ENCODE data around the gene IFNA5.

Gene IFNA5

DNA sequence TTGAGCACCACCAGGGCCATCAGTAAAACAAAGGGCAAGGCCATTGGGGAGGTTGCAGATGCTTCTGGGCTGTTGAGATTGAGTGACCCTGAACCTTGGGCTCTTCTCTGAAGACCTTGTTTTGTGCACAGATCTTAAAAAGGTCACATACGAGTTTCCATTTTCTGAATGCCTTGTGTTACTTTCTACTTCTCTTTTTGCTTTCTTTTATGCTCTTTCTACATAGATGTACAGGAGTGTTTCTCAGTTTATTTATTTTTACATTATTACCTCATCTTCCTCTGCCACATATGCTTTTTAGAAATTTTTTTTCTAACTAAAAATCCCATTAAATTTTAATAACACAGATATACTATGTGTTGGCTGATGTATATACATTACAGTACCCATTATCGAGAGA is at the start of gene IFNA5:
IFNA5 (minus strand) TSS at position 101 of the 400 bp plus-strand sequence; CDS start at position 44, 57 bp downstream.
- no peak for DNase-seq

DNA sequence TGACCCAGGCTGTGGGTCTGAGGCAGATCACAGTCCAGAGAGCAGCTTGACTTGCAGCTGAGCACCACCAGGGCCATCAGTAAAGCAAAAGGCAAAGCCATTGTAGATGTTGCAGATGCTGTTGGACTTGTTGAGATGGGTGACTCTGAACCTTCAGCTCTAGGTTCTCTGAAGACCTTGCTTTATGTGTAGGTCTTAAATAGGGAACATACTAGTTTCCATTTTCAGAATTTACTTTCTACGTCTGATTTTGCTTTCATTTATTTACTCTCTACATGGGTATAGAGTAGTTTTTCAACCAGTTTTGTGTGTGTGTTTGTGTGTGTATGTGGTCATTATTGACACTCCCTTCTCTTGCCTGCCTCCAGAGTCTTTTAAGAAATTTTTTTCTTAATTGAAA is 45.7 kb upstream of the IFNA5 start, which contains the start of gene IFNA6:
IFNA6 (minus strand) TSS at position 101 of the 400 bp plus-strand sequence; CDS start at position 101, 0 bp downstream.
- no peak for DNase-seq

DNA sequence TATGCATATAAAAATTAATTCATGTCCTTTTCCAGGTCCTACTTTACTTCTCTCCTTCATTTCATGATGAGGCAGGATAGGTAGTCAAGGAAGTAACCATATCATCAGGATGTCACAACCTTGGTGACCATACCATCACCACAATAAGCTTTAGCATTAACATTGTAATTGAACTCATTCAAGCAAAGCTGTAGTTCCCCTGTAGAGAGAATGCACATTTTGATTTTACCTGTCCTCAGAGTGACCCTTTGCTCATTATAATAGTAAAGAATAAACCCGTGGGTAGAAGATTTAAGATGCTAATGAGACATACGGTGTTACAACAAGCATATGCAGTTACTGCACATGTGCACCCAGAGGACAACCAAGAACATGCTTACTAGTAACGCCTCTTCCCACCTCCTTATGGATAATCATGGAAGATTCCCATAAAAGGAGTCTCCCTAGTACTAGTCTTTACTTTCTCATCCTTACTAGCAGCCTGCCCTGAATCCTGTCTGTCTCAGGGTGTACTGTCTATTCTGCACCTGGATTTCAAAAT is 43.4 kb upstream of the IFNA5 start:
- no peak for DNase-seq

DNA sequence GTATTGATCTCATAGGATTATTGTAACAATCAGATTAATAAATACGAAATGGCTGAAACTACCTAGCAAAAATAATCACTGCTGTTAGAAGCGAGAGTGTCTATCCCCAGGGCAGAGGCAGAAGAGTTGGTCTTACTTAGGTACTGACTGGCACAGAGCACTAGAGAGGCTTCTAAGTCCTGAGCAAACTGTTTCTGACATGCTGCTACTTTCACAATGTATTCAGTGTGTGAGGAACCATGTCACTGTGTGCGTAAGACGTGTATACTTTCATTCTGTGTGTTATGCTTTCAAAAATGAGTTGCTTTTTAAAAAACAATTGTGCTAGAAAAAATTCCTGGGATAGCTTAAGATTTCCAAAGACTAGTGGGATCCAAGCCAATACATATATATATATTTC is 35.6 kb upstream of the IFNA5 start:
- no peak for DNase-seq

DNA sequence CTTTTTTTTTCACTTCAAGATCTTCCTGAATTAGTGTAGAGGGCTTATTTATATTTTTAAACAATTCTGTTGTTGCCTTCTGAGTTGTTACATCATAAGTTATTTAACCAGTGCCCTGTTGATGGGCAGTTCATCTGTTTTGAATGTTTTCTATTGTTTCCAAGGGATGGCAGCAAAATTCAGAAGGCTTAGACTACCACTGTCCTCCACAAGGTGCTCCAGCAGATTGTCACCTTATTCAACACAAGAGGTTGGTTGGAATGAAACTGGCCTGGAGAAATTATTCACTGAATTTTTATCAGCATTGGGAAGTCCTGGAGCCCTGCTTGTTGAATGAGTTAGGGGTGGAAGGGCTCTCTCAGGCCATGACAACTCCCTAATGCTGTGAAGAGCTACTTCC is 31.3 kb upstream of the IFNA5 start:
- DNase-seq: no peak

DNA sequence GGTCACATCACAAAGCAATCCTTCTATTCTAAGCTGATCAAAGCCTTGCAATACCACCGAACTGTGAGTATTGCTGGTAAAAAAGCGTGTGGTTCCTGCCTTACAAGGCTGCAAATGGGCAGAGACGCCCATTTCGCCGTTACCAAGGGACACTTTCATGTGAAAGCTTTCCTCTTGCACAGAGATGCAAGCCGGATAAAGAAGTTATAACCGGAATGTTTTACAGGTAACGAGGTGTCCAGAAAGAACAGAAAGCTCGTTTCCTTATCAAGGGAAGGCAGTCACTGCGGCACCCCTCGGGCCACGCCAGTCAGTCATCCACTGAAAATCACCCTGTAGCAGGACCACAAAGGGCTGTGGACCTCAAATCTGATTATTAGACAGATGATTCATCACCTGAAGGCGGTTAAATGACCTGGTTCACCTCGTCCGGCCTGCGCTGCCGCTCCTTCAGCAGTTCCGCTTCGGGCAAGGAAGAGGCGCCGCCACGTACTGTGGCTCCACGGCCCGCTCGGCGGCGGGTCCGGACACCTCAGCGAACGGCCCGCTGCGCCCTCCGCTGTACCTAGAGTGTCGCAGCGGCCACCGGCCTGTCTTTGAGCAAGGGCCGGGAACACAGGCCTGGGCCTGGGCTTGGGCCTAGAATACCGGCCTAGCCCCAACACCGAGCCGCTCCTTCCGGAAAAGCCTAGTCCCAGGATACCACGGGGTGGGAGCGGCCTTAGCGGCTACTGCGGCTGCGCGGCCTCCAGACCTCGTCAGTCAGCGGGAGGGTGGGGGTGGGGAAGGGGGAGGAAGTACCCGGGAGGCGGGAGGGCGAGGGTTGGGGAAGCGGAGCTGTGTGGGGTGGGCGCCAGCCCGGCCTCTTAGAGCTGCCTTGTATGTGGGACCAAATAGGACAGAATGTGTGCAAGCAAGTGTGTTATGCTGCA is 29.9 kb upstream of the IFNA5 start, which contains the start of gene KLHL9:
KLHL9 (minus strand) TSS at position 704 of the 932 bp plus-strand sequence; CDS start at position 159, 545 bp downstream.
- peak; percentile 97 for DNase-seq

DNA sequence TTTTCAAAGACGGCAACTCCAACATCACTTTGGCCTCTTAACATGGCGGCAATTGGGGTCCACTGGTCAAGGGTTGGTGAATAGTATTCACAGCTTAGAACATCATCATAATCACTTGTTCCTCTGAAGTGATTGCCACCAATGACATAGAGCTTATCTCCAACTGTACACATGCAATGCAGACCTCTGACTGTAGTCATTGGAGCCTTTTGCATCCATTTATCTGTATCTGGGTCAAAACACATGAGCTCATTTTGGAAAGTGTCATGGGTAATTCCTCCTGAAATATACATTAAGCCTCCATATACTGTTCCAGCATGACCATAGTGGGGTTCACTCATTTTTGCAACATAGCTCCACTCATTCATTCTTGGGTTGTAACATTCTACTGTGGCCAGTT is 28.1 kb upstream of the IFNA5 start:
- DNase-seq: no peak

DNA sequence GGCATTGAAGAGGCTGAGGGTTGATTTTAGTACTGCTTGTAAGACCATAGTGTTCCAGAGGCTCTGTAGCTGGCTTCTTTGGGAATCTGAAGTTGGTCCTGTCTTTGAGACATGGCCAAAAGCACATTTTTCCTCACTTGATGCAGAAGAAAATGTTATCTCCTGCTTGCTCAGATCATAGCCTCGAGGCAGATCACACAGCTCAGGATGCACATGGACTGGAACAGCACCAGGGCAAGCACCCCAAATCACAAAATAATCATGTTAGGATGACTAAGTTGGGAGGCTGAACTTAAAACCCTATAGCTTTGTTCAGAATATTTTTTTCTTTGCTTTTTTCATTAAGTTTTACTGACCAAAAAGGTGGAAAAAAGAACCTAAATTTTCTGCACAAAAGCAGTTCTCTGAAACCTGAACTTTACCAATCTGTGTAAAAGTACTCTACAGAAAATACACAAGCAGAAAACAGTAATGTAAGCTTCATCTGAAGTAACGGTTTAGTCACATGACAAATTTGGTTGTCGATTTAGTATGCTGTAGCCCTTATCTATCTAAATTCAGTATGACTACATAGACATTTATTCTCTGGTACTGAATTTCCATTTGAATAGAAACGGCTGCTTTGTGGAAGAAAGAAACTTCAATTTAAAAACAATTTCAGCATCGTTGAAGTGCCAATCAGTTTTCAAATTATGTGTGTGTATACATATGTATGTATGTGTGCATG is 26.7 kb upstream of the IFNA5 start:
- DNase-seq: no peak

DNA sequence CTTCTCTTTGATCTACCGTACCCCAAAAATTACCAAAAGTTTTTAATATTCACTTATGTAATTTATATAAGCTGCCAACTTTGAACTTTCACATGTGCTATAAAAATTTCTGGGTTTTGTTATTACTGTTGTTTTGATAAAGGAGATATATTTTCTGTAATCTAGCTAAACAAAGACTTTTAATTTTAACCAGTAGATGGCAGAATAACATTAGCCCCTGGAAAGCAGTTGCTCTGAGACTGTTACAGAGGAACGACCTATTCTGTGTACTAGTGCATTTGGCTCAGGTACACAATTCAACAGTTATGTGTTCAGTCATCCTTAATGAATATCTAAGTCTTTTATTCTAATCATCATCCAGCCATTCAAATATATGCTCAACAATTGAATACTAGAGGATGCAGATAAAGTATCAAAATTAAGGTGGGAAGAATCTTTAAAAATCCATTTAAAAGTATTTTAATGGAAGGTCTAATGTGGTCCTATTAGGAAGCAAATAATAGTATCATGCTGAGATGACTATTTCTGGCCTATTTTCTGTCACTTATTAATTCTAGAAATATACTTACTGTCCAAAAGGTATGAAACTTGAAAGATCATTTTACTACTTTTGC is 21.5 kb upstream of the IFNA5 start:
- DNase-seq: peak; percentile 67

DNA sequence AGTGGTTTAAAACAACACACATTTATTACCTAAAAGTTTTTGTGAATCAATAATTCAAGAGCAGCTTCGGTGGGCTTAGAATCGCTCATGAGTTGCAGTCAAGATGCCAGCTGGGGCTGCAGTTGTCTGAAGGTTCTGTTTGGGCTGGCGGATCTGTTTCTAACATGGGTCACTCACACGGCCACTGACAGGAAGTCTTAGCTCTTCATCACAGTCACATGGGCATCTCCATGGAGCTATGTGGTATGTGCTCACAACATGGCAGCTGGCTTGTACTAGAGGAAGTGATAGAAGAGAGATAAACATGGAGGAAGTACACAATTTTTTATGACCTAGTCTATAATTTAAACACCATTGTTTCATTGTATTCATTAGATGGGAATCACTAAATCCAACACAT is 18.9 kb upstream of the IFNA5 start:
- DNase-seq: no peak

DNA sequence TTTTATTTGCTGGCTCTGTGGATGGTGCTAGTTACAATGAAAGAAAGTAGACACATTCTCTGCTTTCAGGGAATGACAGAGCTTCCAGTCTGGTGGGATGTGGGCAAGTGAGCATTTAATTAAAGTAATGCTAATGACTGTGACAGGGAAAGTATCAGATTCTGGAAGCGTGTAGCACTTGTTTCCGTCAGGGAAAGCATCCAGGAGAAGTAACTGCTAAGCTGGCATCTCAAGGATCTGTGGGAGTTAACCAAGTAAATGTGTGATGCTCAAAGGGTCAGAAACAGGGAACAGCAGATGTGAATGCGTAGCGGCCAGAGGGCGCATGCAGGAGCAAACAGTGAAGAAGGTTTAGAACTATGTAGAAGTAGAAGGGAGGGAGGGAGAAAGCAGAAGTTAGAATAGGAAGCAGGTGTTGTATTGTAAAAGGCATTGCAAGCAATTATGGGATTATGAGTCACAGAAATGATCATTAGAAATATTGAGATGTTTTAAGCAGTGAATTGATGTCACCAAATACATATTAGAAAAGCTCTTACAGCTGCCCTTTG is 17.9 kb upstream of the IFNA5 start:
- DNase-seq: no peak

DNA sequence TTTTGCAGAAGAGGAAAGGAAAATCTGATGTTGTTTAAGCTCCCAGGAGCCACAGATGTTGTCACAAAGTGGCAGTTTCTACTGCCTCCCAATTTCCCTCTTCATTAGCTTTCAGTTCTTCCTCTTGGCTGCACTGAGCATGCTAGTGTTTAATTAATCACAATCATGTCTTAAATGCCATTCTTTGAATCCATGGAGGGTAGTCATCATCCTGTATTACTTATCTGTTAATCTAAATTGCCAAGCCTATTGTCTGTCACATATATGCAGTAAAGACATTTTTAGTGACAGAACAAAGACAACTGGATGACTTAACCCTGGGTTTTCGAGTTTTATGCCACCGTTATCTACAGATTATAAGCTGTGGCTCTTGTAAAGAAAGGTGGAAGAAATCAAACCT is 15.4 kb upstream of the IFNA5 start:
- peak; percentile 65 for DNase-seq

DNA sequence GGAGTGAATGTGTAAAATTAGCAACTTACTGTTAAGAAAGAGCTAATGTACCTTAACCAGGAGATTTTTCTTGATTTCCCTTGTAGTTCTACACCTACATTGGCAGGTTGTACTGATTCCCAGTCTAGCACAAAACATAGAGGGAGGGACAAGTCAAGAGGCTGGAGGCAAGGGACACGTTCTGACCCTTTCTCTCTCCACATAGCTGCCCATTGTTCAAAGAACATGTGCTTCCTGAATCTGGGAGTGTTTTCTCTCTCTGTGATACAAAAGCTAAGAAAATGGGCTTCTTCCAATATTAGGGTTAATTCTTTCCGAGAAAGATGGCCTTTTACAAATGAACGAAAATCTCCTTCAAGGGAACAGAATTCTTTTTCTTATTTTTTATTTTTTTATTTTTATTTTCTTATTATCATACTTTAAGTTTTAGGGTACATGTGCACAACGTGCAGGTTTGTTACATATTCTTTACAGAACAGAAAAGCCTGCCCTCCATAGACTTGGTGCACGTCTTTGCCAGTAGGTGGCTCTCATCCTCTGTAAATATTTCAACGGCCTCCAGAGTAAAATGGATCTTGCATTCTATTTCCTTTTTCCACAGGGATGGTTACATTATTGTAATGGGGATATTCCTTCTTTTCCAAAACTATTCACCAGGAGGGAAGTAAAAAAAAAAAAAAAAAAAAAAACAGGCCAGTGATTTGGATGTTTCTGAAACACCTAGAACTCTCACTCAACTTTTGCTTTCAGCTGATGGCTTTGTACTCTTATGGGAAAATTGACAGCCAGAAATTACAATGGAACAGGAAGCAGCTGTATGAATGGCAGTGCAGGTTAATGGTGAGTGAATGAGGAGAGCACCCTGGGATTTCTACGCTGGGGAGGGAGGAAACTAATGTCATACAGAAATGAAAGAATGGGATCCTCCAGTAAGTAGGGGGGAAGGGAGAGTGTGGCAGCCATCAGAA is 13.1 kb upstream of the IFNA5 start:
- DNase-seq: peak; percentile 82

DNA sequence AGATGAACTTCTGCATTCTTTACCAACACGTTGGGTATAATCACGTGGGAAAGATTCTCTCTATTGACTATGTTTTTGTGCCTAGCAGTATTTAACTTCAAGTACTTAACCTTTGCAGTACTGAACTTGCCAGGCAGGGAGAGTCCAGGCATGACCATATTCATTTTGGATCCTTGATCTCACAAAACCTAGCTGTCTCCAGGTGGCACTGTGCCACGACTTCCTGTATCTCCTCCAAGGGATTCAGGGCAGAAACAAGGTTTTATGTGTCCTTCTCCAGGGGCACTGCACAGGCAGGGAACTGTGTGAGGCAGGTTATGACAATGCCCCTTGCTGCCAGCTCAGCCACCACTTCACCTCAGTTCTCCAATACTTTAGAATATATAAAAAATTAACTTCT is 11.7 kb upstream of the IFNA5 start:
- no peak for DNase-seq

DNA sequence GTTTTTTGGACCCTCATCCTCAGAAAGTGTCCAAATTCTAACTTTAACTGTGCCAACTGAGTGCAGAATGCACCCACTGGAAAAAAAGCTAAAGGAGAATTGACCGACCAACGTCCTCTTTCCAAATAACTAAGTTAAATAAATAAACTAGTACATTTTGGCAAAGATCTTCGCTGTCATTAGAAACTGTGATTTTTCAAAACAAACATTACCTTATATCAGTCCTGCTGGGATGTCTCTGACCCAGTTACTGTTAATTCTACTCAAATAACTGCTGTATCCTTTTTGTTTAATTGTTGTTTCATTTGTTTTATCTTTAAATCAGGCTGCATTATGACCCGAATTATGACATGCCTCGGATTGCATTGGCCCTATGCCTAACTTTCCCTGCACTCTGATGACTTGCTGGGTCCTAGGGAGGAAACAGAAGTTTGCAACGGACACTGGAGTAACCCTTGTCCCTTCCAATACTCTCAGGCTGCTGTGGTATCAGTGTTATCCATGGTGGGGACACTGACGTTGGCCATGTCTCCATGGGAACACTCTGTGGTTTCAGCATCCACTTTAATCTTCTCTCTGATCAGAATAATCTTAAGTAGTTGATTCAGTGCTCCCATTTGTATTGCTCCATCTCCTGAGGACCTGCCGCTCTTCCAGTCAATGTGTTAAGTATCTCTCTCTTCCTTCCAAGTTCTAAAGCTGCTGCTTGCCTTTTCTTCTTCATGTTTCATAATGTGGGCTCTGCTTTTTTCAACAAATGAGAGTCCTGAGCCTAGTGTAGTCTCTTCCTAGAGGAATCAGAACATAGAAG is 11.1 kb upstream of the IFNA5 start:
- no peak for DNase-seq

DNA sequence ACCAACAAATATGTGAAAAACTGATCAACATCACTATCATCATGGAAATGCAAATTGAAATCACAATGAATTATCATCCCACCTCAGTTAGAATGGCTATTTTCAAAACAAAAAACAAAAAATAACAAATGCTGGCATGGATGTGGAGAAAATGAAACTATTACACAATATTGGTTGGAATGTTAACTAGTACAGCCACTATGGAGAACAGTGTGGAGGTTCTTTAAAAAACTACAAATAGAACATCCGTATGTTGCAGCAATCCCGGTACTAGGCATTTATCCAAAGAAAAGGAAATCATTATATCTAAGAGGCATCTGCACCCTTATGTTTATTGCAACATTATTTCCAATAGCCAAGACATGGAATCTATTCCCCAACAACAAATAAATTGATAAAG is 9.0 kb upstream of the IFNA5 start:
- DNase-seq: no peak

DNA sequence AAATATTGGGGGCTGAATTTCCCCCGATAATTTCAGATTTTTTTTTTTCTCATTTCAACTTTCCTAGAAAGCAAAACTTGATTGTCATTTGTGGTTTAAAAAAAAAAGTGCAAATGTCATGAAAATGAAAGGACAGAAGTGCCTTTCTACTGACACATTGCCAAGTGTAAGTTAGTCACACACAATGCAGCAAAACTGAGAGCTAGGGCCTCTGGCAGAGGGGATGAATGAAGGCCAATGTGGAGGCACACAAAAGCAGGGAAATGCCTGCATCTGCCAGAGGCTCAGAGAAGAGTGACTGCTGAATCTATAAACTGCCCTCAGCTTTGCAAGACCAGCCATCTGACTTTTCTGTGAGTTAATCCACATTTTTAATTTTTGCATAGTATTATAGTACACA is 6.8 kb upstream of the IFNA5 start:
- no peak for DNase-seq

DNA sequence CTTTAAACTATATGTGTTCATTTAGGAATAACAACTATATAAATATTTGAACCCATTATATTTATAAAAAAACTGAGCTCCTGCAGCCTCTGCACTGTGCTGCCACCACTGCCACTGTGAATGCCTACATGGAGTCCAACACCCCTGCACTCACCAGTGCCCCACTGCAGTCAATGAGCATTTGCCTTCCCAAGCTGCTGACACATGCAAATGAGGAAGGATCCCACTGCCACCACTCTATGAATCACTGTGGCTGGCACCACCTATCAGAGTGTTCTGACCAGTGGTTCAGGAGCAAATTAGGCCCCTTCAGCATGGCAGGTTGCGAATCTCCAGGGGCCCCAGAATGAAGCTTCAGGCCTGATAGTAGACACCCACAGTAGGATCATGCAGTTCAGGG is 9.1 kb downstream of the IFNA5 start:
- DNase-seq: no peak

DNA sequence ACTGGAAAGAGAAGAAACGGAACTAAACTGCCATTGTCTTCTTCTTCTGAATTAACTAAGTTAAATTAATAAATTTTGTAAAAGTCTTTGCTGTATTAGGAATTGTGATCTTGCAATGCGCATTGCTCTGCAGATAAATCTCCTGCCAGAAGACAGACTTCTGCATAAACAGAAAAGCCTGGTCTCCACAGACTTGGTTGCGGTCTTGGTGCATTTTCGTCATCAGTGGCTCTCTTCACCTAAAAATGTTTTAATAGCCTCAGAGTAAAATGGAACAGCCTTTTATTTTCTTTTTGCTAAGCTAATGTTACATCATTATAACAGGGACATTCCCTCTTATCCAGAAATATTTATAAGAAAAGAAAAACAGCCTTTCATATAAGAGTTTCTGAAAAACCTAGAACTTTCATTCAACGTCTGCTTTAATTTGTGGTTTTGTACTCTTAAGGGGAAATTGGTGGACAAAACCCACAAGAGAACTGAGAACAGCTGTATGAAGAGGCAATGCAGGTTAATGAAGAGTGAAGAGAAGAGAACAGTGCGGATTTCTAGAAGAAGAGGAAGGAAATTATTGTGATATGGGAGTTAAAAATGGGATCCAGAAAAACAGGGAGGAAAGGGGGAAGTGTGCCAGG is 10.1 kb downstream of the IFNA5 start:
- no peak for DNase-seq

DNA sequence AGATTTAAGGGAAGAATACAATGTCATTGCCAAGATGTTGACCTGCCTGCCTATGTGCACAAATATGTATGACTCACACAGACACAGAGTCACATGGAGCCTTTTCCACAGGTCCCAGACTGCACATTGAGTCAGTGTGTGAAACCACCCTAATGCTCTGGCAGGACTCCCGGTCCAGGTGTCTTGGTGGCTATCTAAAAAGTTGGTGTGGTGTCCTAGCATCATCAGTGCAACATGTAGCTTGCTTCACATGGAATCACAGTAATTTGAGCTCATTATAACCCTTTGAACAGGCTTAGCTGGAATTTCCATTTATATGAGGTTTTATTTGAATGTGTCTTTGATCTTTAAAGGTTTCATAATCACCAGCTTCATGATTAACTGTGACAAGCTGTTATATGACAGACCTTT is 10.7 kb downstream of the IFNA5 start:
- DNase-seq: peak; percentile 6

Data from eye (tissue), 1 donor.